Activated CD4-positive, alpha-beta T cell treated with anti-CD3 and anti-CD28 coated beads, Interleukin-2, Interleukin-6, amounts not matched to agents 100 ng/mL and 50 ng/mL, durations not matched to agents 16 hours and 8 hours (primary cell): Measurements from ENCODE around the gene UMODL1.
"Not testable (repeated sequence)": the region's sequence is repeated elsewhere in the genome, so short reads cannot be mapped to it uniquely, and the experiment has no call there.

Experiments used
- DNase-seq: peaks from one replicate; pipeline ENCODE4 v3.0.0-alpha.2; 2020

Gene UMODL1

GRCh38 chr21:42101246-42101645 is 30.1 kb downstream of the UMODL1 start:
- no peak for DNase-seq

DNA sequence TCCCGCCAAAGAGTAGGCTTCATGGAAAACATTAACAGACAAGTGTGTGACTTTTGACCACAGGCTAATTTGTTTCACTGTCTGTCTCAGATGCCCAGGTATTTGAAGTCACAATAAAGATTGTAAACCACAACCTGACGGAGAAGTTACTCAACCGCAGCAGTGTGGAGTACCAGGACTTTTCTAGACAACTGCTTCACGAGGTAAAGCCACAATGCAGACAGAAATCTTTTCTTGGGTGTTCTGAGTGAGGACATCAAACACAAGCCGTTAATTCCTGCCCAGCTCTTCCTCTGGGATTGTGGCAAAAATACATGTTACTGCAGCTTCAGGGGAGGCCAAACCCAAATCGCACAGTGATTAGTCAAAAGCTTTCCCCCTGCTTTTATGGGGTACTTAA is 31.0 kb downstream of the UMODL1 start:
- no peak for DNase-seq

- DNase-seq = no peak
These were observed 31.4 kb downstream of the UMODL1 start for GRCh38 chr21:42102526-42102925.

GRCh38 chr21:42102991-42103390 is 31.9 kb downstream of the UMODL1 start:
- DNase-seq = no peak

DNA sequence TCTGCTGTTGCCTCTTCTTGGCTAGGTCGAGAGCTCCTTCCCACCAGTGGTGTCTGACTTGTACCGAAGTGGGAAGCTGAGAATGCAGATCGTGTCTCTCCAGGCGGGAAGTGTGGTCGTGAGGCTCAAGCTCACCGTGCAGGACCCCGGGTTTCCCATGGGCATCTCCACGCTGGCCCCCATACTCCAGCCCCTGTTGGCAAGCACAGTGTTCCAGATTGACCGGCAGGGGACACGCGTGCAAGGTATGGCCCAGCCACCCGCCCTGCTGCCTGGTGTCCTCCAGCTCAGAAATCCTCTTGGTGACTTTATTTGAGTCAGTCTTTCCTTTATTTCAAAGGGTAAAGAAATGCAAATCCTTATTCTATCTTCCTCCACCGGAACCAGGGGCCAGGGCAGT is 32.7 kb downstream of the UMODL1 start:
- no peak for DNase-seq

DNA sequence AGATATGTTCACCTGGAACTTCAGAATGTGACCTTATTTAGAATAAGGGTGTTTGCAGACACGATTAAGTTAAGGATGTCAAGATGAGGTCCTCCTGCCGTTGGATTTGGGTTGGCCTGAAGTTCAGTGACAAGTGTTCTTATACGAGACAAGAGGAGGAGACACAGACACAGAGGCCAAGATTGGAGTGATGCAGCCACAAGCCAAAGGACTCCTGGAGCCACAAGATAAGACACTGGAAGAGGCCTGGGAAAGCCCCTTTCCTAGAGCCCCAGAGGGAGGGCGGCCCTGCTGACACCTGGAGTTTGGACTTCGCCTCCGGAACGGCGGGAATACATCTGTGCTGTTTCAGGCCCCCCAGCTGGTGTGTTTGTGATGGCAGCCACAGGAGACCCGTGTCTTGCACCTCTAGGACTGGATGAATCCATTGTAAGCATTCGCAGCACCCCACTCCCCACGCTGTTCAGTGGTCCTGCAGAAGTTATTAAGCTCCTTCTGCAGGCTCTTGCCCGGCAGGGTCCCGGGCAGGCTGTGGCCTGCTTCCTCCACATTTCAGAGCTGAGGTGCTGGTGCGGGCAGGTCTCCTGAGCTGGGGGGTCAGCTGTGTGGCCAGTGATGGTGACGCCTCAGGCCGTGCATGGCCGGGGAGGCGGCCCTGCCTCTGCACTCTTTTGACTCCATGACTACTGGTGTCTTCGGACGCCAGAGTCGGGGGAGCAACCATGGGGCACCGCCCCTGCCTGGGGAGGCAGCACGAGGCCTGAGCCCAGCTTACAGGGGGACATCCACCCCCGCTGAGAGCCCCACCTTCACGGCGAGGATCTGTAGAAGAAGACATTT is 34.6 kb downstream of the UMODL1 start:
- no peak for DNase-seq

DNA sequence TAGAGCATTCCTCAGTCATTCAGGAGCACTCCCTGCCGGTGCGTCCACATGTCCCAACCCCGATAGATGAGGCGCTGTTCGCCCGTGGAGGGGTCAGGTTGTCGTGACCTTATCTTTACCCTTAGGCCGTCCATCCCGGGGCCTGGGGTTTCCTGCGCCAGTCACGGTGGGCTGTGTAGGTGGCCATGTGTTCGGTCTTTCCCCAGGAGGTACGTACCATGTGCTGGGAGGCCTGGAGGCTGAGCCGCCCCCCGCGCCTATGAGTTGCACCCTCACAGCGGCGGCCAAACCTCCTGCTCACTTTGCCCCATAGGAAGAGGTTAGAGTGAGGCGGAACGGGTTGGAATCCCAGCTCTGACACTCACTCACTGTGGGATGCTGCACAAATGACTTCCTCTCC is 35.3 kb downstream of the UMODL1 start:
- DNase-seq = no peak

GRCh38 chr21:42107177-42107880 is 36.2 kb downstream of the UMODL1 start:
- DNase-seq = no peak

DNA sequence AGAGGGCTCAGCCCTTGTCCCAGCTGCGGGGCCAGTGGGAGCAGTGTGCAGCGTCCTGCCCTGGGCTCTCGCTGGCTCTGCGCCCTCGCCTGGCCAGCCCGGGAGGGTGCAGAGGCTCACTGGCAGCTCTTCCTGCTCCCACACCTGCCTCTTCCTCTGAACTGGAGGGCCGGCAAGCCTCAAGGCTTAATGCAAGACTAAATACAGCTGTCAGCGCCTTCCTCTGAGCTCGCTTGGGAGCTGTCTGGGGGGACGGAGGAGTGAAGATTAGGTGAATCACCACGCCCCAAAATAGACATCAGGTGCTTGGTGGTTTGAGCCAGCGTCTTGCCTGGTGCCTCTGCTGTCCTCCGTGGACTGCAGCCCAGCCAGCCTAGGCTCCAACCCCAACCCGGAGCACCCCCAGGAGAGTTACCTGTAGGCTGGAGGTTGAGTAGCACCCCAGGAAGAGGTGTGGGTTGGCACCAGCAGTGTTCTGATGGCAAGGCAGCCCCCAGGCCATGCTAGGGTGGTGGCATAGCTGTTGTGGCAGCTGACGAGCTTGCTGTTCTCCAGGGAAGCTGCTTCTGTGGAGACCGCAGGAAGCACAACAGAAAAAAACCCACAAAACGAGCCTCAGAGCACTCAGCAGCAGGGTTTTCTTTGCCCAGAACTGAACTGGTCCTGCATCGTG is 36.9 kb downstream of the UMODL1 start:
- peak; percentile 74 for DNase-seq

GRCh38 chr21:42108554-42109340 is 37.6 kb downstream of the UMODL1 start:
- DNase-seq = no peak

- DNase-seq = no peak
These were observed 38.4 kb downstream of the UMODL1 start for GRCh38 chr21:42109473-42109872.

DNA sequence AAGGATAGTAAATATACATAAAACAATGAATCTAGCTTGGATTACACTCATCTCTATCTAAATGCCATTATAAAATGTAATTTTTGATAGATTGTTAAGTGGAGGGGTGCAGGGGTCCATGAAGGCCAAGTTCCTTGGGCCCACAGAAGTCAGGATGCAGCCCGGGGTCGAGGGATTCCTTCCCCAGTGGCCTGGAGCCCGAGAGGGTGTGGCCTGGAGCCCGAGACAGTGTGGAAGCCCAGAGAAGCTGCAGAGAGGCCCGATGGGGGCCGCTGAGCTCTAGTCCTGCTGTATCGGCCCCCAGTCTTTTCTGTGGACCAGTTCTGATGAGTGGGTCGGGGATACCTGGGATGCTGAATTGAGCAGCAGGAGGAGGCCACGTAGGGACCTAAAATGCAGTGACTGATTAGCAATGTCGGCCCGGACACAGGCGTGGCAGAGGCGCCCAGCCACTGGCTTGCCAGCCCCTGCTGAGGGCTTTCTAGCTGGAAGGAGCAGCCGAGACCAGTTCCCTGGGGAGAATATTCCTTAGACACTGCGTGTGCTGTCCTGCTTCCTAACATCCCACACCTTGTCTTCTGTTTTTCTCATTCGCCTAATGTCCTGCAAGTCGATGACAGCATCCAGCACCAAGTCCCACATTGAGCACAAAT is 38.9 kb downstream of the UMODL1 start:
- DNase-seq = no peak

GRCh38 chr21:42110691-42111469 is 39.8 kb downstream of the UMODL1 start:
- no peak for DNase-seq

DNA sequence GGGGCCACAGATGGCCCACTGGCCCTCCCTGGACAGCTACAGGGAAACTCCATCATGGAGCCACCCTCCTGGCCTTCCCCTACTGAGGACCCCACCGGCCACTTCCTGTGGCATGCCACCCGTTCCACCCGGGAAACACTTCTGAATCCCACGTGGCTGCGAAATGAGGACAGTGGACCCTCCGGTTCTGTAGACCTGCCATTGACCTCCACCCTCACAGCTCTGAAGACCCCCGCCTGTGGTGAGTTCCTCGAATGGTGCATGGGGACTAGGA is 40.3 kb downstream of the UMODL1 start:
- no peak for DNase-seq

DNA sequence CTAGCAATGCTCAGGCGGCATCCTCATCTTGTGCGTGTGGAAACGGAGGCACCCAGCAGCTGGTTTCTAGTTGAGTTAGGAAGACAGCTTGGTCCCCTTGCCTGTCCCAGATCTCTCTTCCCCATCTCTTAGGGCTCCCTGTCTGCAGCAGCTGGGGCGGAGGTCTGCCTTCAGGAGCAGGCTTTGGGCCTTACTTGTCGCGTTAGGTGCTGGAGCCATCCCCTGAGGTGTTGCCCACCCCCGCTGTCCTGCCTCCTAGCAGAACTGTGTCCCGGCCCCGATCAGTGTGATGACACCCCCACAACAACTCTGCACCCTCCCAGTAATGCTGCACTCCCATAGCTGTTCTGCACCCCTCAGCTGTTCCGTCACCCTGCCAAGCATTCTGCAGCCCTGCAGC is 40.7 kb downstream of the UMODL1 start:
- no peak for DNase-seq

DNA sequence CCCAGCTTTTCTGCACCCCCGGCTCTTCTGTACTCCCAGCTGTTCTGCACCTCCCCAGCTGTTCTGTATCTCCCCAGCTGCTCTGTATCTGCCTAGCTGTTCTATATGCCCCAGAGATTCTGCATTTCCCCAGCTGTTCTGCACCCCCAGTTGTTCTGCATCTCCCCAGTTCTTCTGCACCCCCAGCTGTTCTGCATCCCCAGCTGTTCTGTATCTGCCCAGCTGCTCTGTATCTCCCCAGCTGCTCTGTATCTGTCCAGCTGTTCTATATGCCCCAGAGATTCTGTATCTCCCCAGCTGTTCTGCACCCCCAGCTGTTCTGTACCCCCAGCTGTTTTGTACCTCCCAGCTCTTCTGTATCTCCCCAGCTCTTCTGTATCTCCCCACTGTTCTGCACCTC is 41.1 kb downstream of the UMODL1 start:
- no peak for DNase-seq

GRCh38 chr21:42112857-42113256 is 41.7 kb downstream of the UMODL1 start:
- DNase-seq = no peak

DNA sequence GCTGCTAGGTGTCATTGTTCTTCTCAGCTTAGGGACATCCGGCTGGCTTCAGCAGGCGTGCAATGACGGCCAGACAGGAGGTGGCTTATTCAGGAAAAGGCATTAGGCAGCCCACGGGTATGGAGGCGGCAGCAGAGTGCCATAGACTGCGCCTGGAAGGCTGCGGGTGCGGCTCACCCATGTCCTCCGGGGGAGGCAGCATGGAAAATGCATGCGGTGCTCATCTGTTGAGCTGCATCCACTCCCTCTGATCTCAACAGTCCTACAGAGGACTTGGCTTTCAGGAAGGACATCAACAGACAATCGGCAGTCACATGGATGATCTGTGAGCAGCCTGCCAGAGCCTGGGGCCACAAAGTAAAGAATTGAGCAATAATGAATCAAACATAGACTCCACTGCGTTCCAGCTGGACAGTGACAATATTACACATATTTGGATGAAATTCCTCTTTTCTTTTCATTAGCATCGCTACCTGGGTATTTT is 42.9 kb downstream of the UMODL1 start:
- DNase-seq = no peak

DNA sequence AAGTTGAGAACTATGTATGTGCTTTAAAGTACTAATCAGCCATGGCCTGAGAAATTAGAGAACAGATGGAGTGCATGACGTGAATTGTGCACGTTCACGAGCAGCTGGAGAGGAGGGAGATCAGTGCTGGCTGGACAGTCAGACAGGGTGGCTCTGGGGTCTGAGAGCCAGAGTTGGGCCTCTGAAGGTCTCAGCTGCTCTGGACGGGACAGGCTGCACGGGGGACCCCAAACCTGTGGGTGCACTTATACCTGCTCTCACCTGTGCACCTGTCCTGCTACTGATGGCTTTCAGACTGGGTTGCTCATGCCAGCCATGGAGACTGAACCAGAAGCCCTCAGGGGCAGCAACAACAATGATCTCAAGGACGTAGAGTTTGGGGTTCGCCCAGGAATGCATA is 43.5 kb downstream of the UMODL1 start:
- no peak for DNase-seq

DNA sequence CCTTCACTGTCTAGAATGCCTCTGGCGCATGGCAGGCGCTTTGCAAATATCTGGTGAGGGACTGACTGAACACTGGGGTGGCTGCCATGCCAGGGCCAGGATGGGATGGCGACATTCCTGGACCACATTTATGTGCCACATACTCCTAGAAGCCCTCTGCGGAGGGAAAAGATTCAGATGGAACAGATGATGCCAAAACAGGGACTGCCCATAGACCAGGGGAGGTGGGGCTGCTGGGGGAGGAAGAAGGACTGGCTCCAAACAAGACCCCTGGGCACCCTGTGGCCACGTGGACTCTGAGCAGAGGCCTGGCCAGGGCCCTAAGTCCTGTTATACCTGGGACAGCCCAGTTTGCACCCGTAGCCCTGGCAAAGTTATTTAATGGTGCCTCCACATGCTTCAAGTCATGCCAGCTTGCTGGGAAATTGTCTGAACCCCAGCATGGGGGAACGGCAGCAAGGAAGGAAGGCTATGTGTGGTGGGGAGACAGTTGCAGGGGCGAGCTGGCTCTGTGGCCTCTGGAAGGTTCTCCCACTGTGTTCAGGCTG is 44.1 kb downstream of the UMODL1 start:
- DNase-seq = no peak

DNA sequence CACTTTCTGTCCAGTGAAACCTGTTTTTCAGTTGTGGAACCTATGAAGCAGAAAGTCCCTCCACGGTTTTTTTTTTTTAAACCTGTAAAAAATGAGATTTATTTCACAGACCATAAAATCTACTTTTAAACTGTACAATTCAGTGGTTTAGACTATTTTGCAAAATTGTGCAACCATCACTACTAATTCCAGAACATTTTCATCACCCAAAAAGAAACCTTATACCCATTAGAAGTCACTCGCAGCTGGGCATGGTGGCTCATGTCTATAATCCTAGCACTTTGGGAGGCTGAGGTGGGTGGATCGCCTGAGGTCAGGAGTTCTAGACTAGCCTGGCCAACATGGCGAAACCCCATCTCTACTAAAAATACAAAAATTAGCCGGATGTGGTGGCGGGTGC is 45.4 kb downstream of the UMODL1 start:
- DNase-seq = not testable (repeated sequence)
